Liver (tissue), 9 donors: ENCODE results near the gene FSD1. TPM values are rescaled to one million over a fixed set of nuclear protein-coding genes. Genes with fewer than 3 reads are reported as not detected.

Source experiments
- DNase-seq: peaks from one replicate; pipeline ENCODE4 v3.0.0-alpha.2; 2017; ENCODE audit warnings: low spot score
- H3K27ac ChIP-seq, 2 donors: one replicate each; pipeline ENCODE4 v1.7.0; 2013; ENCODE audit warnings: inconsistent platforms in 2 of 2, low read length in 2 of 2, control low read depth in 1 of 2, low read depth in 1 of 2, mild to moderate bottlenecking in 1 of 2
- H3K27me3 ChIP-seq, 4 donors: one replicate each; pipeline versions ENCODE4 v1.6.1 to v1.7.0; 2013; ENCODE audit warnings: low read length in 3 of 4, inconsistent platforms in 1 of 4, mild to moderate bottlenecking in 1 of 4, moderate library complexity in 1 of 4; ENCODE audit not compliant: control insufficient read depth in 4 of 4, insufficient read depth in 4 of 4
- H3K36me3 ChIP-seq, 4 donors: one replicate each; pipeline versions ENCODE4 v1.6.1 to v1.7.0; 2013; ENCODE audit warnings: low read length in 3 of 4, mild to moderate bottlenecking in 3 of 4, low read depth in 1 of 4, moderate library complexity in 1 of 4; ENCODE audit not compliant: control insufficient read depth in 4 of 4, insufficient read depth in 3 of 4
- H3K4me1 ChIP-seq, 4 donors: one replicate each; pipeline versions ENCODE4 v1.6.1 to v1.7.0; 2013; ENCODE audit warnings: low read length in 3 of 4, mild to moderate bottlenecking in 3 of 4, moderate library complexity in 1 of 4; ENCODE audit not compliant: control insufficient read depth in 4 of 4, insufficient read depth in 4 of 4
- H3K4me3 ChIP-seq, 3 donors: one replicate each; pipeline versions ENCODE4 v1.6.1 to v1.7.0; 2013; ENCODE audit warnings: low read length in 3 of 3, control low read depth in 1 of 3, low read depth in 1 of 3, mild to moderate bottlenecking in 1 of 3
- H3K9ac ChIP-seq, 2 donors: one replicate each; pipeline ENCODE4 v1.7.0; 2013; ENCODE audit warnings: low read length in 2 of 2, mild to moderate bottlenecking in 2 of 2, moderate library complexity in 2 of 2, control low read depth in 1 of 2, low read depth in 1 of 2
- H3K9me3 ChIP-seq, 4 donors: one replicate each; pipeline versions ENCODE4 v1.6.1 to v1.7.0; 2013; ENCODE audit warnings: low read length in 3 of 4; ENCODE audit not compliant: control insufficient read depth in 4 of 4
- ATF3 ChIP-seq: IDR thresholded peaks from 2 replicates; pipeline ENCODE4 v1.6.1; 2016; ENCODE audit warnings: antibody characterized with exemption
- EGR1 ChIP-seq, 2 donors: IDR thresholded peaks; 2 replicates each; pipeline ENCODE4 v1.6.1; 2016 to 2018; ENCODE audit warnings: antibody characterized with exemption in 2 of 2, low read depth in 2 of 2
- FOXA1 ChIP-seq: IDR thresholded peaks from 2 replicates; pipeline ENCODE4 v1.6.1; 2016; ENCODE audit warnings: antibody characterized with exemption
- FOXA2 ChIP-seq: IDR thresholded peaks from 2 replicates; pipeline ENCODE4 v1.6.1; 2016; ENCODE audit warnings: antibody characterized with exemption
- GABPA ChIP-seq, 2 donors: IDR thresholded peaks in 1 of 2; conservative IDR thresholded peaks in 1 of 2; 2 replicates each; pipeline ENCODE4 v1.6.1; 2016; ENCODE audit warnings: antibody characterized with exemption in 2 of 2, mild to moderate bottlenecking in 1 of 2, moderate library complexity in 1 of 2
- HNF4A ChIP-seq, 2 donors: conservative IDR thresholded peaks; 2 replicates each; pipeline ENCODE4 v1.6.1; 2016; ENCODE audit warnings: antibody characterized with exemption in 2 of 2, mild to moderate bottlenecking in 2 of 2
- JUND ChIP-seq, 2 donors: IDR thresholded peaks; 2 replicates each; pipeline ENCODE4 v1.6.1; 2016; ENCODE audit warnings: antibody characterized with exemption in 2 of 2
- NR2F2 ChIP-seq: IDR thresholded peaks from 2 replicates; pipeline ENCODE4 v1.6.1; 2016; ENCODE audit warnings: antibody characterized with exemption
- RAD21 ChIP-seq, 2 donors: IDR thresholded peaks; 2 replicates each; pipeline ENCODE4 v1.6.1; 2016; ENCODE audit warnings: antibody characterized with exemption in 2 of 2, mild to moderate bottlenecking in 2 of 2
- RXRA ChIP-seq, 2 donors: IDR thresholded peaks; 2 replicates each; pipeline ENCODE4 v1.6.1; 2017 to 2018; ENCODE audit warnings: antibody characterized with exemption in 2 of 2, mild to moderate bottlenecking in 1 of 2
- SP1 ChIP-seq: IDR thresholded peaks from 2 replicates; pipeline ENCODE4 v1.6.1; 2018; ENCODE audit warnings: antibody characterized with exemption, mild to moderate bottlenecking
- TAF1 ChIP-seq: conservative IDR thresholded peaks from 2 replicates; pipeline ENCODE4 v1.6.1; 2016; ENCODE audit warnings: antibody characterized with exemption, mild to moderate bottlenecking
- YY1 ChIP-seq: IDR thresholded peaks from 2 replicates; pipeline ENCODE4 v1.6.1; 2016; ENCODE audit warnings: antibody characterized with exemption, mild to moderate bottlenecking
- ZBTB33 ChIP-seq: IDR thresholded peaks from 2 replicates; pipeline ENCODE4 v1.6.1; 2016; ENCODE audit warnings: antibody characterized with exemption
- WGBS: extraction: QIAGEN DNeasy Blood & Tissue Kit; methylation state at CpG from one replicate; pipeline ENCODE4 v1.1.7; 2013; 5-methylcytosine and 5-hydroxymethylcytosine counted together
- polyA plus RNA-seq, 2 donors: library from polyadenylated mRNA; stranded (reverse) in 1 of 2; unstranded in 1 of 2; fragments of 200-250 nt in 1 of 2; fragments of >200 nt in 1 of 2; fragmentation: Nextera tagmentation in 1 of 2; extraction: Ambion mirVana in 1 of 2; gene quantifications; one replicate each; pipeline versions ENCODE4 v1.2.1 to v1.2.3, GENCODE V29; 2013 to 2015
- total RNA-seq, 2 donors: library from RNA; depleted of rRNA; stranded (reverse); fragments of >200 nt; gene quantifications; one replicate each; pipeline ENCODE4 v1.2.3, GENCODE V29; 2014
- TF ChIP-seq, protein P1 (sequence below): IDR thresholded peaks from 2 replicates; pipeline ENCODE4 v1.6.1; 2016; ENCODE audit warnings: antibody characterized with exemption, mild to moderate bottlenecking
- TF ChIP-seq, protein P2 (sequence below): fragments of 150-350 bp; IDR thresholded peaks from 2 replicates; pipeline ENCODE4 v1.5.1; 2017; ENCODE audit warnings: improper control_type of control experiment, low read depth, low read length; ENCODE audit not compliant: missing input control
- donor health status: healthy.
- donor health status: healthy.
- donor health status: healthy.
- donor health status: healthy.
- donor health status: healthy.

The FSD1 gene
- total and polyA plus RNA-seq, 4 donors, result 0.05 to 0.92 (median 0.19) TPM; not detected in 1

GRCh38 chr19:4301590-4302242, 2.7 kb upstream of the FSD1 start:
- no peaks in the 10 kb centered on the region for H3K4me1 ChIP-seq
- H3K9ac ChIP-seq, result no peak overlapping the region
- no peaks in the 10 kb centered on the region for H3K27me3 ChIP-seq
- TF ChIP-seq ATF3 (no peak), FOXA2 (no peak), EGR1 (IDR thresholded peaks at IDR 0.05; ENCODE audit: low read depth in 2 of 2) (no peak), TAF1 (no peak), FOXA1 (no peak), JUND (IDR thresholded peaks at IDR 0.05) (no peak), YY1 (no peak), NR2F2 (no peak), HNF4A (conservative IDR thresholded peaks at IDR 0.05) (no peak)
- TF ChIP-seq, protein P1, sequence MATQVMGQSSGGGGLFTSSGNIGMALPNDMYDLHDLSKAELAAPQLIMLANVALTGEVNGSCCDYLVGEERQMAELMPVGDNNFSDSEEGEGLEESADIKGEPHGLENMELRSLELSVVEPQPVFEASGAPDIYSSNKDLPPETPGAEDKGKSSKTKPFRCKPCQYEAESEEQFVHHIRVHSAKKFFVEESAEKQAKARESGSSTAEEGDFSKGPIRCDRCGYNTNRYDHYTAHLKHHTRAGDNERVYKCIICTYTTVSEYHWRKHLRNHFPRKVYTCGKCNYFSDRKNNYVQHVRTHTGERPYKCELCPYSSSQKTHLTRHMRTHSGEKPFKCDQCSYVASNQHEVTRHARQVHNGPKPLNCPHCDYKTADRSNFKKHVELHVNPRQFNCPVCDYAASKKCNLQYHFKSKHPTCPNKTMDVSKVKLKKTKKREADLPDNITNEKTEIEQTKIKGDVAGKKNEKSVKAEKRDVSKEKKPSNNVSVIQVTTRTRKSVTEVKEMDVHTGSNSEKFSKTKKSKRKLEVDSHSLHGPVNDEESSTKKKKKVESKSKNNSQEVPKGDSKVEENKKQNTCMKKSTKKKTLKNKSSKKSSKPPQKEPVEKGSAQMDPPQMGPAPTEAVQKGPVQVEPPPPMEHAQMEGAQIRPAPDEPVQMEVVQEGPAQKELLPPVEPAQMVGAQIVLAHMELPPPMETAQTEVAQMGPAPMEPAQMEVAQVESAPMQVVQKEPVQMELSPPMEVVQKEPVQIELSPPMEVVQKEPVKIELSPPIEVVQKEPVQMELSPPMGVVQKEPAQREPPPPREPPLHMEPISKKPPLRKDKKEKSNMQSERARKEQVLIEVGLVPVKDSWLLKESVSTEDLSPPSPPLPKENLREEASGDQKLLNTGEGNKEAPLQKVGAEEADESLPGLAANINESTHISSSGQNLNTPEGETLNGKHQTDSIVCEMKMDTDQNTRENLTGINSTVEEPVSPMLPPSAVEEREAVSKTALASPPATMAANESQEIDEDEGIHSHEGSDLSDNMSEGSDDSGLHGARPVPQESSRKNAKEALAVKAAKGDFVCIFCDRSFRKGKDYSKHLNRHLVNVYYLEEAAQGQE, result no peak
- TF ChIP-seq, protein P2, sequence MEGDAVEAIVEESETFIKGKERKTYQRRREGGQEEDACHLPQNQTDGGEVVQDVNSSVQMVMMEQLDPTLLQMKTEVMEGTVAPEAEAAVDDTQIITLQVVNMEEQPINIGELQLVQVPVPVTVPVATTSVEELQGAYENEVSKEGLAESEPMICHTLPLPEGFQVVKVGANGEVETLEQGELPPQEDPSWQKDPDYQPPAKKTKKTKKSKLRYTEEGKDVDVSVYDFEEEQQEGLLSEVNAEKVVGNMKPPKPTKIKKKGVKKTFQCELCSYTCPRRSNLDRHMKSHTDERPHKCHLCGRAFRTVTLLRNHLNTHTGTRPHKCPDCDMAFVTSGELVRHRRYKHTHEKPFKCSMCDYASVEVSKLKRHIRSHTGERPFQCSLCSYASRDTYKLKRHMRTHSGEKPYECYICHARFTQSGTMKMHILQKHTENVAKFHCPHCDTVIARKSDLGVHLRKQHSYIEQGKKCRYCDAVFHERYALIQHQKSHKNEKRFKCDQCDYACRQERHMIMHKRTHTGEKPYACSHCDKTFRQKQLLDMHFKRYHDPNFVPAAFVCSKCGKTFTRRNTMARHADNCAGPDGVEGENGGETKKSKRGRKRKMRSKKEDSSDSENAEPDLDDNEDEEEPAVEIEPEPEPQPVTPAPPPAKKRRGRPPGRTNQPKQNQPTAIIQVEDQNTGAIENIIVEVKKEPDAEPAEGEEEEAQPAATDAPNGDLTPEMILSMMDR, result no peak
- WGBS, result 77% methylated on average over 13 of the region's 13 CpGs
- H3K27ac ChIP-seq, result no peak overlapping the region
- no peak overlapping the region for H3K4me3 ChIP-seq
- no peaks in the 10 kb centered on the region for H3K36me3 ChIP-seq
- H3K9me3 ChIP-seq, result no peaks in the 10 kb centered on the region
- DNase-seq, result no peak

DNA sequence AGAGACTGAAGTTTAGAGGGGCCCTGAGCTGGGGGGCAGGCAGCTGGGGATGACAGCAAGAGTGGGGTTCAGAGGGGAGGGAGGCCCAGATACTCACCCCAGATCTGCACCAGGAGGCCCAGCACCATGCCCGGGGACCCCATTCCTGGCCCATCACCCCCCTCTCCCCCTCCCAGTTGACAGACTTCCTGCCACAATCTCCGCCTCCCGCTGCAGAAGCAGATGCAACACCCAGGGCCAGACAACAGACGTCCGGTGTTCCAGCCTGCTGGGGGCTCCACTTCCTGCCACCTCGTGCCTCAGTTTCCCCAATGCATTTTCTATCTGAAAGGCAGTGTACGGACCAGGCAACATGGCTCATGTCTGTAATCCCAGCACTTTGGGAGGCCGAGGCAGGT, 2.2 kb upstream of the FSD1 start, which contains the start of gene TMIGD2:
Gene TMIGD2 (minus strand): TSS at position 147 of the 398 bp plus-strand sequence. CDS start 4 bp downstream, at position 143.
- Histone ChIP-seq H3K27me3 (no peaks in the 10 kb centered on the region), H3K9me3 (no peaks in the 10 kb centered on the region), H3K36me3 (no peaks in the 10 kb centered on the region), H3K4me1 (no peaks in the 10 kb centered on the region), H3K27ac (no peak within 1 kb of the TSS), H3K4me3 (no peak within 1 kb of the TSS), H3K9ac (no peak within 1 kb of the TSS)
- WGBS, result 73% methylated on average over 8 of the region's 8 CpGs
- DNase-seq, result no peak
- TF ChIP-seq GABPA (IDR thresholded peaks at IDR 0.05 in 1 of 2, conservative IDR thresholded peaks at IDR 0.05 in 1 of 2) (no peak), NR2F2 (no peak), FOXA1 (no peak), RXRA (IDR thresholded peaks at IDR 0.05) (no peak), ZBTB33 (no peak), TAF1 (no peak), FOXA2 (no peak), JUND (IDR thresholded peaks at IDR 0.05) (no peak), SP1 (no peak), EGR1 (IDR thresholded peaks at IDR 0.05; ENCODE audit: low read depth in 2 of 2) (no peak), HNF4A (conservative IDR thresholded peaks at IDR 0.05) (no peak), ATF3 (no peak), RAD21 (IDR thresholded peaks at IDR 0.05) (no peak)
- TF ChIP-seq, protein P1, result no peak
- TF ChIP-seq, protein P2, result no peak
